PFSK-1 (cell line): ENCODE results near the gene ZC3H7A.

Experiments used
- POLR2AphosphoS5 ChIP-seq: IDR thresholded peaks from 2 replicates; pipeline ENCODE4 v1.6.1; 2012; ENCODE audit warnings: low read depth, mild to moderate bottlenecking, control low read depth, low read length, moderate library complexity
- SIN3A ChIP-seq: IDR thresholded peaks from 2 replicates; pipeline ENCODE4 v1.6.1; 2012; ENCODE audit warnings: mild to moderate bottlenecking, low read length, moderate library complexity, borderline replicate concordance; ENCODE audit not compliant: insufficient read depth
- TF ChIP-seq, protein P1 (sequence below), 2 experiments: IDR thresholded peaks; 2 replicates each; pipeline versions ENCODE4 v1.6.1 to v1.8.0; 2011 to 2012; ENCODE audit warnings: low read depth in 2 of 2, low read length in 2 of 2, control low read depth in 1 of 2, inconsistent platforms in 1 of 2, mild to moderate bottlenecking in 1 of 2, moderate library complexity in 1 of 2; ENCODE audit not compliant: insufficient read depth in 1 of 2

DNA sequence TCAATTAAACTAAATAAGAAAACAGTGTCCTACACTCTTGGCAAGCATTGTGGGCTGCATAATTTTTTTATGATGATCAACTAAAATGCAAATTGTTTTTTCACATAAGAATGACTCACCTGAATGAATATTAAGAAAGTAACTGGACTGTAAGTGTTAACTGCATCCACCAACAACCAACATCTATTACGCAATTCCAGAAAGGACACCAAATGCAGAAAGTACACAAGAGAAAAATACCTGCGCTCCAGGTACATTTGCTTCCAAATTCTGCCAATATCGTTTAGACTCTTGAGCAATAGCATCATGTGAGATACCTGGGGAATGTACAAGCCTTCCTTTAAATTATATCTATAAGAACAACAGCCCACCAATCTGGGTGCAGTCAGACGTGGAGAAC is 34.6 kb downstream of the ZC3H7A start:
- TF ChIP-seq, protein P1, sequence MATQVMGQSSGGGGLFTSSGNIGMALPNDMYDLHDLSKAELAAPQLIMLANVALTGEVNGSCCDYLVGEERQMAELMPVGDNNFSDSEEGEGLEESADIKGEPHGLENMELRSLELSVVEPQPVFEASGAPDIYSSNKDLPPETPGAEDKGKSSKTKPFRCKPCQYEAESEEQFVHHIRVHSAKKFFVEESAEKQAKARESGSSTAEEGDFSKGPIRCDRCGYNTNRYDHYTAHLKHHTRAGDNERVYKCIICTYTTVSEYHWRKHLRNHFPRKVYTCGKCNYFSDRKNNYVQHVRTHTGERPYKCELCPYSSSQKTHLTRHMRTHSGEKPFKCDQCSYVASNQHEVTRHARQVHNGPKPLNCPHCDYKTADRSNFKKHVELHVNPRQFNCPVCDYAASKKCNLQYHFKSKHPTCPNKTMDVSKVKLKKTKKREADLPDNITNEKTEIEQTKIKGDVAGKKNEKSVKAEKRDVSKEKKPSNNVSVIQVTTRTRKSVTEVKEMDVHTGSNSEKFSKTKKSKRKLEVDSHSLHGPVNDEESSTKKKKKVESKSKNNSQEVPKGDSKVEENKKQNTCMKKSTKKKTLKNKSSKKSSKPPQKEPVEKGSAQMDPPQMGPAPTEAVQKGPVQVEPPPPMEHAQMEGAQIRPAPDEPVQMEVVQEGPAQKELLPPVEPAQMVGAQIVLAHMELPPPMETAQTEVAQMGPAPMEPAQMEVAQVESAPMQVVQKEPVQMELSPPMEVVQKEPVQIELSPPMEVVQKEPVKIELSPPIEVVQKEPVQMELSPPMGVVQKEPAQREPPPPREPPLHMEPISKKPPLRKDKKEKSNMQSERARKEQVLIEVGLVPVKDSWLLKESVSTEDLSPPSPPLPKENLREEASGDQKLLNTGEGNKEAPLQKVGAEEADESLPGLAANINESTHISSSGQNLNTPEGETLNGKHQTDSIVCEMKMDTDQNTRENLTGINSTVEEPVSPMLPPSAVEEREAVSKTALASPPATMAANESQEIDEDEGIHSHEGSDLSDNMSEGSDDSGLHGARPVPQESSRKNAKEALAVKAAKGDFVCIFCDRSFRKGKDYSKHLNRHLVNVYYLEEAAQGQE (IDR thresholded peaks at IDR 0.05; ENCODE audit: insufficient read depth in 1 of 2, low read depth in 2 of 2, low read length in 2 of 2) = no peak
- TF ChIP-seq SIN3A (no peak), POLR2AphosphoS5 (no peak)
